AG04450 (cell line): ENCODE measurements around the gene ACAD9. TPM values are rescaled to one million over a fixed set of nuclear protein-coding genes. Genes with fewer than 3 reads are reported as not detected.
A peak's percentile ranks its signal among the peaks of the same experiment; 100 is the strongest.
"Not testable (repeated sequence)": the region's sequence is repeated elsewhere in the genome, so short reads cannot be mapped to it uniquely, and the experiment has no call there.

Experiments used
- CTCF ChIA-PET: fragments of 300-600, 350-600 bp; formaldehyde crosslinking; extraction: SDS; loops from one replicate; lab custom pipeline; 2022; ENCODE audit warnings: antibody characterized with exemption, inconsistent platforms; lab: Charles Lee
- POLR2A ChIA-PET: fragments of 350-600 bp; formaldehyde crosslinking; extraction: SDS; loops from one replicate; lab custom pipeline; 2021; ENCODE audit warnings: antibody characterized with exemption, inconsistent platforms; lab: Yijun Ruan, JAX
- DNase-seq: peaks from one replicate; pipeline ENCODE4 v3.0.0-alpha.2; 2011; ENCODE audit warnings: low read depth, low spot score
- H3K27ac ChIP-seq: one replicate; pipeline ENCODE4 v1.5.1; 2012; ENCODE audit warnings: low read depth, low read length, control low read depth
- H3K27me3 ChIP-seq: one replicate; pipeline ENCODE4 v1.6.0; 2012; ENCODE audit warnings: low read length; ENCODE audit not compliant: control insufficient read depth, insufficient read depth
- H3K4me3 ChIP-seq: 2 replicates; pipeline ENCODE4 v1.5.1; 2011; ENCODE audit warnings: mild to moderate bottlenecking, low read depth, low read length, control low read depth
- H3K9me3 ChIP-seq: 2 replicates; pipeline ENCODE4 v1.5.1; 2012; ENCODE audit warnings: low read length; ENCODE audit not compliant: control insufficient read depth, insufficient read depth
- polyA plus RNA-seq: library from polyadenylated mRNA; depleted of rRNA; stranded (reverse); fragments of >200 nt; gene quantifications from 2 replicates; pipeline ENCODE4 v1.2.3, GENCODE V29; 2011
- TF ChIP-seq, protein P1 (sequence below): IDR thresholded peaks from 2 replicates; pipeline ENCODE4 v1.5.1; 2011; ENCODE audit warnings: low read depth, low read length, control low read depth, inconsistent platforms

The ACAD9 gene
- polyA plus RNA-seq, 1 experiment = 31.0 TPM

DNA sequence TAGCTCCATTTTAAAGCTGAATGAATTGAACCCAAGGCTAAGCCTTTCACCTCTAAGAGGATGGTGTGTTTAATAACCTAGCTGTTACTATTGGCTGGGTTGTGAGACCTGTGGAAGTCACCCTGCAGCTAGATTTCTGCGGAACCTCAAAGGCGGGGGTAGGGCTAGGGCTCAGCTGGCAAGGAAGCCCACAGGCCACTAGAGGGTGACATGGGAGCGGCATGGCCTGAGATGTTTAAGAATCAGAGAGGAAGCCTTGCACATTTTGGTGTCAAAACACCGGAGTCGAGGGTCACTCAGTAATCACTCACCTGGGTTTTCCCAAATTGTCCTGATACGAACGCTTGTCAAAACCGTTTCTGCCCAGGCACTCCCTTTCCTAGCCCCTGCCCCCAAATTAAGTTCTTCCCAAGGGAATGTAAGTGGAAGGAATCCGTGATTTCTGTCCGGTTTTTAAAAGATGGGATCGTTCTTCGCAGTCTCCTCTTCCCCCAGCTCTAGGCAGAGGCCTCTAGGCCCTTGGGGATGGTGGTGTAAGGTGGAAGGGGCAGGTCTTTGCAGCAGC lies 3.8 kb upstream of the ACAD9 start:
- H3K27ac ChIP-seq = no peak overlapping the region
- H3K9me3 ChIP-seq = no peaks in the 10 kb centered on the region
- peaks cover 5% of the 10 kb centered on the region for H3K27me3 ChIP-seq
- no peak for DNase-seq
- H3K4me3 ChIP-seq = no peak overlapping the region
- TF ChIP-seq, protein P1, sequence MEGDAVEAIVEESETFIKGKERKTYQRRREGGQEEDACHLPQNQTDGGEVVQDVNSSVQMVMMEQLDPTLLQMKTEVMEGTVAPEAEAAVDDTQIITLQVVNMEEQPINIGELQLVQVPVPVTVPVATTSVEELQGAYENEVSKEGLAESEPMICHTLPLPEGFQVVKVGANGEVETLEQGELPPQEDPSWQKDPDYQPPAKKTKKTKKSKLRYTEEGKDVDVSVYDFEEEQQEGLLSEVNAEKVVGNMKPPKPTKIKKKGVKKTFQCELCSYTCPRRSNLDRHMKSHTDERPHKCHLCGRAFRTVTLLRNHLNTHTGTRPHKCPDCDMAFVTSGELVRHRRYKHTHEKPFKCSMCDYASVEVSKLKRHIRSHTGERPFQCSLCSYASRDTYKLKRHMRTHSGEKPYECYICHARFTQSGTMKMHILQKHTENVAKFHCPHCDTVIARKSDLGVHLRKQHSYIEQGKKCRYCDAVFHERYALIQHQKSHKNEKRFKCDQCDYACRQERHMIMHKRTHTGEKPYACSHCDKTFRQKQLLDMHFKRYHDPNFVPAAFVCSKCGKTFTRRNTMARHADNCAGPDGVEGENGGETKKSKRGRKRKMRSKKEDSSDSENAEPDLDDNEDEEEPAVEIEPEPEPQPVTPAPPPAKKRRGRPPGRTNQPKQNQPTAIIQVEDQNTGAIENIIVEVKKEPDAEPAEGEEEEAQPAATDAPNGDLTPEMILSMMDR = peak; percentile 51
- CTCF ChIA-PET = interaction anchor here (0.5 to 2.0 kb wide), 6 partner anchors 13 to 370 kb away, joined by 3 to 7 read pairs (median 4); no protein-coding TSS in a partner anchor
- POLR2A ChIA-PET = no interaction called here

DNA sequence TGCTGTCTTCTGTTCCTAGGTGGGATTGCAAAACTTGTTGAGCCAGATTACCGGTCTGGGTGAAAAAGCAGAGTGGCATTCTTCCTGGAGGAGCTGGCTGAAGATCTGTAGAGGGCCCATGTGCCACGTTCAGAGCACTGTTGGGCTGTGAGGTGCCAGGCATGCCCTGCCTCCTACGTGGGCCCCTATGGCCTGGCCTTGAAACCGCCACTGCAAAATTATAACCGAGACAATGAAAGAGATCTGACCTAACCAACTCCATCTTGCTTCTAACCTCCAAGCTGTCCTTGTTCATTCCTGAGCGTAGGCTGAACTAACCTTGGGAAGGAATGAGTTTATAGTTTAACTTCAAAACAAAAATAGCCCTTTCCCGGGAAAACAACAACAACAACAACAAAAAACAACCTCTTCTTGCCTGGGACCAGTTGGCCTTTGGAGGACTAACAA lies 1.4 kb upstream of the ACAD9 start:
- H3K27ac ChIP-seq = peak overlapping the region; percentile 97
- peaks cover 3% of the 10 kb centered on the region for H3K27me3 ChIP-seq
- CTCF ChIA-PET = interaction anchor here (0.5 to 3.4 kb wide), 6 partner anchors 10 to 260 kb away, joined by 3 to 22 read pairs (median 3); no protein-coding TSS in a partner anchor
- TF ChIP-seq, protein P1 = no peak
- POLR2A ChIA-PET = interaction anchor here (1.2 to 1.6 kb wide), 2 partner anchors 197 to 227 kb away, joined by 4 to 17 read pairs; partner anchors contain the start of gene RPN1
- no peaks in the 10 kb centered on the region for H3K9me3 ChIP-seq
- no peak for DNase-seq
- H3K4me3 ChIP-seq = peak overlapping the region; percentile 87

DNA sequence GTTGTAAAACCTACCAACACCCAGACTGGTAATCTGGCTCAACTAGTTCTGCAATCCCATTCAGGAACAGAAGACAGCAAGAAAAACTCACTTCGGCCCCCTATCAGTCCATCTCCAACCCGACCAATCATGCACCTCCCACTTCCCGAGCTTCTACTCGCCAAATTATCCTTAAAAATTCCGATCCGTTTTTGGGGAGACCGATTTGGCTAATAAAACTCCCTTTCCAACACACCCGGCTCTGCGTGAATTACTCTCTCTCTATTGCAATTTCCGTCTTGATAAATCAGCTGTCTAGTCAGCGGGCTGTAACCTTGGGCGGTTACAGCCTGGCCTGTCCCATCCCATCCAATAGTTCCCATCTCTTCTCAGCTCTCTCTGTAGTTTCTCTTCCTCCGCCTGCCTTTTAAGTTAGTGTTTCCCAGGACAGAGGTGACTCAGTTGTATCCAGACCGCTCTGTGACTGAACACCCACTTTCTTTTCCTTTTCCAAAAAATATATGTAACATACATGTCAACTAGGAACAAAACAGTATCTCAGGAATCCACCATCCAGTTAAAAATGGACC lies 780 bp upstream of the ACAD9 start:
- no peaks in the 10 kb centered on the region for H3K27me3 ChIP-seq
- H3K4me3 ChIP-seq = peak overlapping the region; percentile 87
- H3K9me3 ChIP-seq = no peaks in the 10 kb centered on the region
- no peak for DNase-seq
- H3K27ac ChIP-seq = peak overlapping the region; percentile 97
- TF ChIP-seq, protein P1 = no peak
- CTCF ChIA-PET = interaction anchor here (0.5 to 3.4 kb wide), 6 partner anchors 11 to 261 kb away, joined by 3 to 22 read pairs (median 4); no protein-coding TSS in a partner anchor
- POLR2A ChIA-PET = interaction anchor here (0.8 to 1.6 kb wide), 4 partner anchors 10 to 228 kb away, joined by 3 to 17 read pairs (median 4); partner anchors contain the start of gene RPN1

DNA sequence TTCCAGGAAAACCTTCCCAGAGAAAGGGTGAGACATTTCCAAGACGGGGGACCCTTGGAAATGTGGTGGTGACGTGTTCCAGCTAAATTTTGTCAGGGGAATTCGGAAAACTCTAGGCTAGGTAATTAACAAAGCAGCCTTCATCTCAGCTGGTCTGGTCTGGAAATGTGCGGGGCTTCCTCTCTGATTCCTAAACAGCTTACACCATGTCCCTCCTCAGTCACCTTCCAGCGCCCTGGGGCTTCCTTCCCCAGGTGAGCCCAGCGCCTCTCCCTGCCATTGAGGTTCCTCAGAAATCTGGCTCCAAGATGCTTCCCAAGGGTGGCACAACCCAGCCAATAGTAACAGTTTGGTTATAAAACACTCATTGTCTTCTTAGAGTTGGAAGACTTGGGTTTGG lies 571 bp downstream of the ACAD9 start:
- H3K4me3 ChIP-seq = peak overlapping the region; percentile 87
- no peak for DNase-seq
- no peaks in the 10 kb centered on the region for H3K9me3 ChIP-seq
- TF ChIP-seq, protein P1 = no peak
- POLR2A ChIA-PET = no interaction called here
- H3K27me3 ChIP-seq = no peaks in the 10 kb centered on the region
- peak overlapping the region; percentile 85 for H3K27ac ChIP-seq
- CTCF ChIA-PET = interaction anchor here (0.9 to 3.4 kb wide), 3 partner anchors 13 to 199 kb away, joined by 4 to 22 read pairs (median 6); no protein-coding TSS in a partner anchor

DNA sequence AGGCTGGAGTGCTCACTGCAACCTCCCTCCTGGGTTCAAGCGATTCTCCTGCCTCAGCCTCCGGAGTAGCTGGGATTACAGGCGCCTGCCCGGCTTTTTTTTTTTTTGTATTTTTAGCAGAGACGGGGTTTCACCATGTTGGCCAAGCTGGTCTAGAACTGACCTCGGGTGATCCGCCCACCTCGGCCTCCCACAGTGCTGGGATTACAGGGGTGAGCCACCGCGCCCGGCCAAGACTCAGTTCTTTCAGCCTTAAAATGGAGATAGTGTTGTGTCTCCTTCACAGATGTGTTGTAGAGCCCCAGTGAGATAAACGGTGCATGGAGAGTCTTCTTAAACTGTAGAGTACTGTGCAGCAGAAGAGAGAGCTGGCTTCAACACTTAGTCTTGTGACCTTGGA lies 1.0 kb downstream of the ACAD9 start:
- CTCF ChIA-PET = interaction anchor here (1.1 kb wide), 1 partner anchor 200 kb away, joined by 5 read pairs; no protein-coding TSS in a partner anchor
- H3K27me3 ChIP-seq, POLR2A ChIA-PET, H3K27ac ChIP-seq, DNase-seq, H3K9me3 ChIP-seq: not testable (repeated sequence)
- peak overlapping the region; percentile 87 for H3K4me3 ChIP-seq
